Stomach (tissue), 4 donors: ENCODE data around the gene SMIM22.

Source experiments
- CTCF ChIP-seq, 7 experiments: fragments of 450-650 bp in 4 of 7; fragments of 200-600 bp in 3 of 7; sonication (generic) in 3 of 7; IDR thresholded peaks; one replicate each; pipeline ENCODE4 v1.5.1; 2016 to 2019; ENCODE audit warnings: antibody characterized with exemption in 7 of 7, control low read depth in 2 of 7, mild to moderate bottlenecking in 1 of 7
- POLR2A ChIP-seq, 4 donors: fragments of 450-650 bp; IDR thresholded peaks; one replicate each; pipeline ENCODE4 v1.6.1; 2016; ENCODE audit warnings: antibody characterized with exemption in 4 of 4, control low read depth in 2 of 4, mild to moderate bottlenecking in 1 of 4, moderate library complexity in 1 of 4

DNA sequence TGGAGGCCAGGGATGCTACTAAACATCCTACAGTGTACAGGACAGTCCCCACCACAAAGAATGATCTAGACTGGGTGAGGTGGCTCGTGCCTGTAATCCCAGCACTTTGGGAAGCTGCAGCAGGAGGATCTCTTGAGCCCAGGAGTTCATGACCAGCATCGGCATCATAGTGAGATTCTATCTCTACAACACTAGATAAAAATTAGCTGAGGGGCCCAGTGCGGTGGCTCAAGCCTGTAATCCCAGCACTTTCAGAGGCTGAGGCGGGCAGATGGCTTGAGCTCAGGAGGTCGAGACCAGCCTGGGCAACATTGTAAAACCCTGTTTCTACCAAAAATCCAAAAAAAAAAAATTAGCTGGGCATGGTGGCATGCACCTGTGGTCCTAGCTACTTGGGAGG lies 22.8 kb upstream of the SMIM22 start:
- TF ChIP-seq POLR2A (IDR thresholded peaks at IDR 0.05) (no peak), CTCF (IDR thresholded peaks at IDR 0.05) (no peak)
